Measurements from ENCODE around the gene FYN. TPM values are rescaled to one million over a fixed set of nuclear protein-coding genes. Genes with fewer than 3 reads are reported as not detected.

Gene FYN
- total RNA-seq, 2 experiments from 2014 or later = 266 to 323 TPM

GRCh38 chr6:111625461-111626391 is 247.5 kb downstream of the FYN start:
- Mint-ChIP-seq H3K27me3 (no peaks in the 10 kb centered on the region), H3K36me3 (peaks cover 3% of the 10 kb centered on the region), H3K9me3 (ENCODE audit: low read depth) (peaks cover 2% of the 10 kb centered on the region), H3K4me3 (no peak overlapping the region), H3K27ac (no peak overlapping the region), H3K4me1 (no peaks in the 10 kb centered on the region)
- no peak for ATAC-seq
- CTCF ChIA-PET = interaction anchor here (0.7 kb wide), 1 partner anchor 18 kb away, joined by 3 read pairs; no protein-coding TSS in a partner anchor
- DNase-seq = no peak

- H3K9me3 Mint-ChIP-seq (ENCODE audit: low read depth) = peaks cover 2% of the 10 kb centered on the region
- no peak overlapping the region for H3K4me3 Mint-ChIP-seq
- ATAC-seq (no peak), DNase-seq (no peak)
- H3K27ac Mint-ChIP-seq = no peak overlapping the region
- CTCF ChIA-PET = no interaction called here
- H3K36me3 Mint-ChIP-seq = peaks cover 3% of the 10 kb centered on the region
- no peaks in the 10 kb centered on the region for H3K4me1 Mint-ChIP-seq
- no peaks in the 10 kb centered on the region for H3K27me3 Mint-ChIP-seq
Measured at GRCh38 chr6:111625099-111625416, 248.2 kb downstream of the FYN start.

- ATAC-seq (no peak), DNase-seq (no peak)
- H3K36me3 Mint-ChIP-seq = peaks cover 3% of the 10 kb centered on the region
- H3K4me1 Mint-ChIP-seq = no peaks in the 10 kb centered on the region
- peaks cover 2% of the 10 kb centered on the region for H3K9me3 Mint-ChIP-seq (ENCODE audit: low read depth)
- CTCF ChIA-PET = no interaction called here
- no peak overlapping the region for H3K27ac Mint-ChIP-seq
- no peak overlapping the region for H3K4me3 Mint-ChIP-seq
- no peaks in the 10 kb centered on the region for H3K27me3 Mint-ChIP-seq
Measured at GRCh38 chr6:111624401-111625098, 248.7 kb downstream of the FYN start.

GRCh38 chr6:111623046-111623718 is 250.1 kb downstream of the FYN start:
- DNase-seq (no peak), ATAC-seq (no peak)
- H3K4me1 Mint-ChIP-seq = peaks cover 6% of the 10 kb centered on the region
- no peaks in the 10 kb centered on the region for H3K36me3 Mint-ChIP-seq
- H3K4me3 Mint-ChIP-seq = no peak overlapping the region
- CTCF ChIA-PET = no interaction called here
- H3K9me3 Mint-ChIP-seq (ENCODE audit: low read depth) = no peaks in the 10 kb centered on the region
- peaks cover 2% of the 10 kb centered on the region for H3K27me3 Mint-ChIP-seq
- H3K27ac Mint-ChIP-seq = no peak overlapping the region

GRCh38 chr6:111620169-111620568 is 253.1 kb downstream of the FYN start:
- CTCF ChIA-PET = interaction anchor here (0.9 to 1.5 kb wide), 2 partner anchors 21 to 423 kb away, joined by 3 read pairs; no protein-coding TSS in a partner anchor

GRCh38 chr6:111618407-111618806 is 254.8 kb downstream of the FYN start:
- Mint-ChIP-seq H3K4me1 (peaks cover 8% of the 10 kb centered on the region), H3K9me3 (ENCODE audit: low read depth) (no peaks in the 10 kb centered on the region), H3K36me3 (no peaks in the 10 kb centered on the region), H3K27ac (no peak overlapping the region), H3K27me3 (peaks cover 20% of the 10 kb centered on the region), H3K4me3 (no peak overlapping the region)
- no peak for ATAC-seq
- DNase-seq = no peak
- CTCF ChIA-PET = no interaction called here

More at GRCh38 chr6:111620169-111620568, 253.1 kb downstream of the FYN start:
- H3K27me3 Mint-ChIP-seq = peaks cover 7% of the 10 kb centered on the region
- H3K4me1 Mint-ChIP-seq = peaks cover 6% of the 10 kb centered on the region
- no peak overlapping the region for H3K4me3 Mint-ChIP-seq
- H3K9me3 Mint-ChIP-seq (ENCODE audit: low read depth) = no peaks in the 10 kb centered on the region
- ATAC-seq (no peak), DNase-seq (no peak)
- H3K36me3 Mint-ChIP-seq = no peaks in the 10 kb centered on the region
- no peak overlapping the region for H3K27ac Mint-ChIP-seq

- no peak for DNase-seq
- no peak overlapping the region for H3K27ac Mint-ChIP-seq
- CTCF ChIA-PET = no interaction called here
- peaks cover 2% of the 10 kb centered on the region for H3K9me3 Mint-ChIP-seq (ENCODE audit: low read depth)
- H3K27me3 Mint-ChIP-seq = peaks cover 23% of the 10 kb centered on the region
- H3K4me1 Mint-ChIP-seq = peaks cover 8% of the 10 kb centered on the region
- H3K36me3 Mint-ChIP-seq = no peaks in the 10 kb centered on the region
- H3K4me3 Mint-ChIP-seq = no peak overlapping the region
- no peak for ATAC-seq
Measured at GRCh38 chr6:111617149-111617548, 256.1 kb downstream of the FYN start.

GRCh38 chr6:111615916-111616612 is 257.2 kb downstream of the FYN start:
- Mint-ChIP-seq H3K9me3 (ENCODE audit: low read depth) (peaks cover 2% of the 10 kb centered on the region), H3K27me3 (peaks cover 23% of the 10 kb centered on the region), H3K4me1 (peaks cover 8% of the 10 kb centered on the region), H3K27ac (no peak overlapping the region), H3K4me3 (no peak overlapping the region), H3K36me3 (no peaks in the 10 kb centered on the region)
- no peak for ATAC-seq
- CTCF ChIA-PET = no interaction called here
- DNase-seq = no peak

GRCh38 chr6:111614833-111615582 is 258.2 kb downstream of the FYN start:
- Mint-ChIP-seq H3K4me1 (peaks cover 8% of the 10 kb centered on the region), H3K36me3 (no peaks in the 10 kb centered on the region), H3K27ac (no peak overlapping the region), H3K27me3 (peaks cover 23% of the 10 kb centered on the region), H3K9me3 (ENCODE audit: low read depth) (peaks cover 2% of the 10 kb centered on the region), H3K4me3 (no peak overlapping the region)
- CTCF ChIA-PET = no interaction called here
- ATAC-seq = no peak
- DNase-seq = no peak

GRCh38 chr6:111612379-111612778 is 260.9 kb downstream of the FYN start:
- CTCF ChIA-PET = no interaction called here
- Mint-ChIP-seq H3K27me3 (peaks cover 21% of the 10 kb centered on the region), H3K9me3 (ENCODE audit: low read depth) (peaks cover 2% of the 10 kb centered on the region), H3K4me1 (peaks cover 2% of the 10 kb centered on the region), H3K27ac (no peak overlapping the region), H3K36me3 (no peaks in the 10 kb centered on the region), H3K4me3 (no peak overlapping the region)
- no peak for ATAC-seq
- no peak for DNase-seq

- Mint-ChIP-seq H3K4me1 (peaks cover 10% of the 10 kb centered on the region), H3K27ac (no peak overlapping the region), H3K9me3 (ENCODE audit: low read depth) (peaks cover 2% of the 10 kb centered on the region), H3K4me3 (no peak overlapping the region), H3K36me3 (no peaks in the 10 kb centered on the region), H3K27me3 (peaks cover 19% of the 10 kb centered on the region)
- ATAC-seq (no peak), DNase-seq (no peak)
- CTCF ChIA-PET = no interaction called here
Measured at GRCh38 chr6:111610548-111611172, 262.6 kb downstream of the FYN start.

All from activated CD8-positive, alpha-beta memory T cell treated with anti-CD3 and anti-CD28 coated beads, Interleukin-2, amount 10 ng/mL, durations not matched to agents 7 days and 5 days (primary cell).